Stimulated activated memory B cell treated with anti-CD40 and anti-IgM and Interleukin-4, amounts not matched to agents 10 μg/mL and 1 μg/mL and 100 μg/mL, for 72 hours (primary cell): ENCODE results near the gene ING5.
"Not testable (repeated sequence)": the region's sequence is repeated elsewhere in the genome, so short reads cannot be mapped to it uniquely, and the experiment has no call there.

ENCODE experiments used
- ATAC-seq: fragments of 150-1000 bp; cut with Tn5 transposase; 2 replicates; pipeline ENCODE4 v1.10.0; 2021
- H3K27ac Mint-ChIP-seq: one replicate; pipeline ENCODE4 v1.8.0; 2022; ENCODE audit warnings: mild to moderate bottlenecking, mixed read lengths
- H3K27me3 Mint-ChIP-seq: one replicate; pipeline ENCODE4 v1.8.0; 2022; ENCODE audit warnings: mixed read lengths
- H3K36me3 Mint-ChIP-seq: one replicate; pipeline ENCODE4 v1.8.0; 2022; ENCODE audit warnings: mixed read lengths
- H3K4me1 Mint-ChIP-seq: one replicate; pipeline ENCODE4 v1.8.0; 2022; ENCODE audit warnings: mixed read lengths
- H3K4me3 Mint-ChIP-seq: one replicate; pipeline ENCODE4 v1.8.0; 2022; ENCODE audit warnings: mild to moderate bottlenecking, moderate library complexity, mixed read lengths
- H3K9me3 Mint-ChIP-seq: one replicate; pipeline ENCODE4 v1.8.0; 2022; ENCODE audit warnings: mixed read lengths

The ING5 gene

DNA sequence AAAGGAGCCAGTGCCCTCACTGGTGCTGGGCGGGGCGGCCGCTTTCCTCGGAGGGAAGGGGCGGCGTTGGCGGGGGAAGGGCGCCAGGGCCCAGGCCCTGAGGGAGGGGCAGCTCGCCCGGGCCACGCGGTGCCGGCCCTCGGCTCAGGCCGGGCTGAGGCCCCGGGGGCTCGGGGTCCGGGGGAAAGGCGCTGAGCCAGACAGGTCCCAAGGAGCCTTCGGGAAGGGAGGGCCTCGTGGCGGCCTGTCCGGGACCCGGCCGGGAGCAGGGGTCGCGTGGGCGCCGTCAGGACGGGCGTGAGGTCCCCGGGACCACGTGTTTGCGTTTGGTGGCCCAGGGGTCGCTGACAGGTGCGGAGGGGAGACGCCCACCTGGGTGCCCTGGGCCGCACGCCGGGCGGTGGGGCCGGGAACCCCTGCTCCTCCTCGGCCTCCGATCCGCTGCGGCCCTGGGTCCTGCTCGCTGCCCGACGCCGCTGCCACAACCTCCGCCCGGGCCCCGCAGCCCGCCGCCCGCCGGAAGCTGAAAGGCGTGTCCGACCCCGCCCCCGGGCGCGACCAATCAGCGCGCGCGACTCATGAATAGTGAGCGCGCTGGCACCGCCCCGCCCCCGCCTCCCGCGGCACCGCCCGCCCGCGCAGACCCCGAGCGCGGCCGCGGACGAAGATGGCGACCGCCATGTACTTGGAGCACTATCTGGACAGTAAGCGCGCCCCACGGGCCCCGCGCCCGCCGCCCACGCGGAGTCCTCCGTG is at the start of gene ING5:
Gene ING5 (plus strand): TSS at position 641 of the 756 bp plus-strand sequence. CDS start 27 bp downstream, at position 668.
- Mint-ChIP-seq H3K4me3 (peak within 1 kb of the TSS; percentile 90), H3K27me3 (no peaks in the 10 kb centered on the region), H3K4me1 (peaks cover 27% of the 10 kb centered on the region), H3K9me3 (no peaks in the 10 kb centered on the region), H3K36me3 (peaks cover 13% of the 10 kb centered on the region), H3K27ac (peak within 1 kb of the TSS; percentile 93)
- peak; percentile 85 for ATAC-seq

GRCh38 chr2:241652142-241652541 is 49.7 kb upstream of the ING5 start:
- no peak for ATAC-seq
- no peak overlapping the region for H3K4me3 Mint-ChIP-seq
- H3K36me3 Mint-ChIP-seq: peaks cover 45% of the 10 kb centered on the region
- no peak overlapping the region for H3K27ac Mint-ChIP-seq
- no peaks in the 10 kb centered on the region for H3K4me1 Mint-ChIP-seq
- H3K9me3 Mint-ChIP-seq: no peaks in the 10 kb centered on the region
- H3K27me3 Mint-ChIP-seq: no peaks in the 10 kb centered on the region

GRCh38 chr2:241652722-241653121 is 49.1 kb upstream of the ING5 start:
- Mint-ChIP-seq H3K27ac (no peak overlapping the region), H3K27me3 (no peaks in the 10 kb centered on the region), H3K4me1 (no peaks in the 10 kb centered on the region), H3K36me3 (peaks cover 51% of the 10 kb centered on the region), H3K9me3 (no peaks in the 10 kb centered on the region), H3K4me3 (no peak overlapping the region)
- ATAC-seq: no peak

DNA sequence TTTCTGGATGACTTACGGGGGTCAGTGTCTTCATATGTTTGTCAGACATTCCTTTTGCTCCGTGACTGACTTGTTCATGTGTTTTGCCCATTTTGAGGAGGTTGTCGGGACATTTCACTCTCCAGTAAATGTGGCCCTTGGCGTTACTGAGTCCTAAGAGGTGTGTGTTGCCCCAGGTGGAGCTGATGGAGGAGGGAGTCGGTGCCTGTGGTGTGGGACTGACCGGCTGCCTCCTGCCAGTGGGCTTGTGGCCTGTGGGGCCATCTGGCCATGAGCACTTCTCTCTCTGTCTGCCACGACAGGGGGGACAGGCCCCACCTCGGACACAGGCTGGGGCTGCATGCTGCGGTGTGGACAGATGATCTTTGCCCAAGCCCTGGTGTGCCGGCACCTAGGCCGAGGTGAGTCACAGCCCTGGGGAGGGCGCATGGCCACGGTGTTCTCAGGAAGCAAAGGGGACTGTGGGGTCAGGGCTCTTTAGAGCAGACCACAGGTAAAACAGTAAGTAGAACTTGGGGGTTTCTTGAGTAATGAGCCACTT is 48.6 kb upstream of the ING5 start:
- Mint-ChIP-seq H3K36me3 (peaks cover 53% of the 10 kb centered on the region), H3K9me3 (no peaks in the 10 kb centered on the region), H3K27ac (no peak overlapping the region), H3K4me1 (no peaks in the 10 kb centered on the region), H3K27me3 (no peaks in the 10 kb centered on the region), H3K4me3 (no peak overlapping the region)
- ATAC-seq: no peak

- Mint-ChIP-seq H3K27me3 (no peaks in the 10 kb centered on the region), H3K9me3 (no peaks in the 10 kb centered on the region), H3K4me3 (no peak overlapping the region), H3K4me1 (no peaks in the 10 kb centered on the region), H3K36me3 (peaks cover 61% of the 10 kb centered on the region), H3K27ac (no peak overlapping the region)
- ATAC-seq: no peak
These were observed 47.3 kb upstream of the ING5 start for GRCh38 chr2:241654551-241654950.

DNA sequence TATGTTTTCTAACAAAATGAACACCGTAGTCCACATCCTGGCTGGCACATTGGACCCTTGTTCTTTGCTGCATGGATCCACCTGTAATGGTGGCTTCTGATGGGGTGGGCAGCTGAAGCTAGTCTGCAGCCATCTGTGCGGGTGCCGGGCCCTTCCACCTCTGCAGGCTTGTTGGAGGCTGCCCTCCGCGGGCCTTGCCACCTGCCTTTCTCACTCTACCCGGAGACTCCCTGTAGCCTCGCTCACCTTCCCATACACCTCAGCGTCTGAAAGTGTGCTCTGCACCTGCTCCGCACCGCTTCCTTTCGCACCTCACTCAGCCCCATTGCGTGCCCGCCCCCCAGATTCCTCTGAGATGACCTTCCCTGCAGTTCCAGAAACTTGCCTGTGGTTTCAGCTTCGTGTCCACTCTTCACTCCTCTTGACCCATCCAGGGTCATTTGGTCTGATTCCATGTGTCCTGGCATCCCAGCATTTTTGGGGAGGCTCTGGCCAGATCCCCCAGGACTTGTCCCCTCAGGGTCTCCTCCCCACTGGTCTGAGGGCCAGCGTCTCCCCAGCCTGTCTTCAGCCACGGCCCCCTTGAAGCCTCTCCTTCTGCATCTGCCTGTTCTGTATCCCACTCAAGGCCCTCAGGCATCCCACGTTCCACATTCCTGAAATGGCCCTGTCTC is 46.2 kb upstream of the ING5 start:
- no peaks in the 10 kb centered on the region for H3K9me3 Mint-ChIP-seq
- no peak for ATAC-seq
- H3K4me1 Mint-ChIP-seq: no peaks in the 10 kb centered on the region
- H3K27ac Mint-ChIP-seq: no peak overlapping the region
- H3K4me3 Mint-ChIP-seq: no peak overlapping the region
- peaks cover 70% of the 10 kb centered on the region for H3K36me3 Mint-ChIP-seq
- H3K27me3 Mint-ChIP-seq: no peaks in the 10 kb centered on the region

DNA sequence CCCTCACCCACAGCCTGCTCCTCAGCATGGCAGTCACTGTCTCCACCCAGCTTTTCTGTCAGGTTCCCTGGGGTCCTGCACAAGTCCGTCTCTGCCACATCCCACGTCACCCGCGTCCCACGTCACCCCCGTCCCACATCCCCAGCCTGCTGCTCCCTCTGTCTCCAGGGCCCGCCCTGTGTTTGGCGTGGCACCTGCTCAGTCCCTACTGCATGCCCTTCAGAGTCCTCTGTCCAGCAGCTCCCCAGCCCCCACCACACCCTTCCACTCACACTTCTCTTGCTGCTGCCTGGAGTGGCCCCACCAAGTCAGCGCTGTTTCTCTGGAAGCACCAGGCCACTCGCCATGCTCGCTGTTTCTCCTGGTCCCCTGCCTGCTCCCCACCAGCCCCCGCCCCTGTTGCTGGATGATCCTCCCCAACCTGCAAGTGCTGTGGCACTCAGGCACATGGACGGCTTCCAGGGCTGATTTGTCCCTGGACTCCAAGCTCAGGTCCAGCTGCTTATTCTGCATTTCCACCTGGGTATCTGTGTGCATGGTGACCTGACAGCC is 45.6 kb upstream of the ING5 start:
- Mint-ChIP-seq H3K27me3 (no peaks in the 10 kb centered on the region), H3K36me3 (peaks cover 69% of the 10 kb centered on the region), H3K27ac (no peak overlapping the region), H3K9me3 (no peaks in the 10 kb centered on the region), H3K4me3 (no peak overlapping the region), H3K4me1 (no peaks in the 10 kb centered on the region)
- no peak for ATAC-seq

GRCh38 chr2:241657786-241658254 is 44.0 kb upstream of the ING5 start:
- H3K9me3 Mint-ChIP-seq: no peaks in the 10 kb centered on the region
- H3K36me3 Mint-ChIP-seq: peaks cover 61% of the 10 kb centered on the region
- no peak overlapping the region for H3K4me3 Mint-ChIP-seq
- no peak overlapping the region for H3K27ac Mint-ChIP-seq
- no peaks in the 10 kb centered on the region for H3K27me3 Mint-ChIP-seq
- ATAC-seq: no peak
- H3K4me1 Mint-ChIP-seq: no peaks in the 10 kb centered on the region

DNA sequence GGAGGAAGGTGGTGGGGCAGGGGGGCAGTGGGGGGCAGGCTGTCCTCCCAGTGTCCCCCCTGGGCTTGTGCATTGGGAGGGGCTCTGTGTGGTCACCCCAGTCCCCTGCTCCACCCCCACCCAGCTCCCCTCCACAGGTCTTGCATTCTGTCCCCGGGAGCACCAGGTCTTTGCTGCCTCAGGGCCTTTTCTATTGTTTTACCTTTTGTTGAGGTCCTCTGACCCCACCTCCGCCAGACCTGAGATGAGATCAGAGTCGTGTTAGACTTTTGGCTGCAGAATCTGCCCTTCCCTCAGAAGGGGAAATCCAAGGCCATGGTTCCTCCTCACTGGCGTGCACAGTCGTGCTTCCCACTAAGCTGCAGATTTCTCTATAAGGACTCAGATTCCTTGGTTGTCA is 43.5 kb upstream of the ING5 start:
- no peak for ATAC-seq
- peaks cover 61% of the 10 kb centered on the region for H3K36me3 Mint-ChIP-seq
- no peaks in the 10 kb centered on the region for H3K9me3 Mint-ChIP-seq
- no peak overlapping the region for H3K4me3 Mint-ChIP-seq
- H3K4me1 Mint-ChIP-seq: no peaks in the 10 kb centered on the region
- no peak overlapping the region for H3K27ac Mint-ChIP-seq
- no peaks in the 10 kb centered on the region for H3K27me3 Mint-ChIP-seq

DNA sequence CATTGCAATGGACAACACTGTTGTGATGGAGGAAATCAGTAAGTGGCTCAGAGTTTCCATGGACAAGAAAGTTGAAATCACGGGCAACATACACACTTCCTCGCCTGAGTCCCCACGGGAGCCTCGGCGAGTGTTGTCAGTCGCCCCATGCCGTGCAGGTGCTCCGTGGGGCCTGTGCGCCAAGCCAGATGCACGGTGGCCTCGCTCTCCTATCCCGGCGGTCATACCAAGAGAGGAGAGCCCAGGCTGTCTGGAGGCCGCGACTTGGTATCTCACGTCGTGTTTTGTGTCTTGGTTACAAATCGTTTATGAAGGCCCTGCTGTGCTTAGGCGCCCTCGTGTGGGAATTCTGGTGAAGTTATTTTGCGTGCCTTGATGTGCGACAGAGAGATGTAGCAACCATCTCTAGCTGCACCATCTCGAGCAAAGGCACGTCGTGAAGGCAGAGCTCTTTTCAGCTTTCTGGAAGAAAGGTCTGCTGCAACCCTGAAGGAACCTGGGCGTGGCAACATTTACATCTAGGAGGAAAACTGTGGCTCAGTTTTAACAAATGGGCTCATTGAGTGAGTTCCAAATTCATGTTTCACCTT is 42.6 kb upstream of the ING5 start:
- H3K27ac Mint-ChIP-seq: no peak overlapping the region
- H3K4me3 Mint-ChIP-seq: no peak overlapping the region
- H3K4me1 Mint-ChIP-seq: no peaks in the 10 kb centered on the region
- no peaks in the 10 kb centered on the region for H3K27me3 Mint-ChIP-seq
- H3K36me3 Mint-ChIP-seq: peaks cover 61% of the 10 kb centered on the region
- ATAC-seq: no peak
- no peaks in the 10 kb centered on the region for H3K9me3 Mint-ChIP-seq

GRCh38 chr2:241660593-241661213 is 41.1 kb upstream of the ING5 start:
- no peak for ATAC-seq
- Mint-ChIP-seq H3K9me3 (no peaks in the 10 kb centered on the region), H3K27me3 (no peaks in the 10 kb centered on the region), H3K36me3 (peaks cover 48% of the 10 kb centered on the region), H3K4me3 (no peak overlapping the region), H3K4me1 (peaks cover 6% of the 10 kb centered on the region), H3K27ac (no peak overlapping the region)

DNA sequence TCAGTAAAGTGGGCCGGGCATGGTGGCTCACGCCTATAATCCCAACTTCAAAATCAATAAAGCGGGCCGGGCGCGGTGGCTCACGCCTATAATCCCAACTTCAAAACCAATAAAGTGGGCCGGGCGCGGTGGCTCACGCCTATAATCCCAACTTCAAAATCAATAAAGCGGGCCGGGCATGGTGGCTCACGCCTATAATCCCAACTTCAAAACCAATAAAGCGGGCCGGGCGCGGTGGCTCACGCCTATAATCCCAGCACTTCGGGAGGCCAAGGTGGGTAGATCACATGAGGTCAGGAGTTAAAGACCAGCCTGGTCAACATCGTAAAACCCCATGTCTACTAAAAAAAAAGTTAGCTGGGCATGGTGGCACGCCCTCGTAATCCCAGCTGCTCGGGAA is 39.1 kb upstream of the ING5 start:
- not testable (repeated sequence) for H3K27me3 Mint-ChIP-seq, H3K9me3 Mint-ChIP-seq, ATAC-seq, H3K4me3 Mint-ChIP-seq, H3K4me1 Mint-ChIP-seq, H3K27ac Mint-ChIP-seq
- peaks cover 47% of the 10 kb centered on the region for H3K36me3 Mint-ChIP-seq

DNA sequence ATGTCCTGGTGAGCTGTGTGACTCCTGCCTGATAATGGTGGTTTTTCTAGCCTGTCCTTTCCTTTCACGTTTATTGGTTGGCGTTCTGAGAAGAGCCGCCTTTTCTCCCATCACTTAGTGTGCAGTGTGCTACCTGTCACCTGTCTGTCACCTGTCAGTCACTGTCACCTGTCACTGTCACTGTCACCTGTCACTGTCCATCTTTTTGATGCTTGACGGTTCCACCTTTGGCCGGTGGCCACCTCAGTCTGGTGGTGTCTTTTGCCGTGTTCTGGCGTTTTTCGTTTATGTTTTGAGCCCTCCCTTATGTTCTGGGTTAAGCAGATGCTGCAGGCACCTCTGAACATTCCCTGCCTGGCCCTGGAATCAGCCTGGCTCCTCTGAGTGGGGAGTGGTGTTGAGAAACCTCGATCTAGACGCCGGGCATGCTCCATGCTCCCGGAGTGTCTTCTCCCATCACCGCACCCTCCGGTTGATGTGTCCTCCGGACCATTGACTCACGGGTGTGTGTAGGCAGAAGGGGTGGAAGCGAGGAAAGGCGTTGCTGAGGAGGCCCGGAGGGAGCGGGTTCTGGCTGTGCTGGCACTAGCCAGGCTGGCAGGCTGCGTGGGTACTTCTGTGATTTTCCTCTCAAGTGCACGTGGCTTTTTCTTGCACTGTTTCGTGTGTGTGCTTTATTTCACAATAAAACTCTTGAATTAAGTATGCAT is 36.0 kb upstream of the ING5 start:
- peaks cover 6% of the 10 kb centered on the region for H3K4me1 Mint-ChIP-seq
- H3K27ac Mint-ChIP-seq: no peak overlapping the region
- H3K27me3 Mint-ChIP-seq: no peaks in the 10 kb centered on the region
- H3K4me3 Mint-ChIP-seq: no peak overlapping the region
- no peak for ATAC-seq
- H3K36me3 Mint-ChIP-seq: peaks cover 54% of the 10 kb centered on the region
- no peaks in the 10 kb centered on the region for H3K9me3 Mint-ChIP-seq

- Mint-ChIP-seq H3K4me1 (peaks cover 6% of the 10 kb centered on the region), H3K4me3 (no peak overlapping the region), H3K9me3 (no peaks in the 10 kb centered on the region), H3K36me3 (peaks cover 48% of the 10 kb centered on the region), H3K27ac (no peak overlapping the region), H3K27me3 (no peaks in the 10 kb centered on the region)
- ATAC-seq: peak; percentile 34
These were observed 35.0 kb upstream of the ING5 start for GRCh38 chr2:241666627-241667400.
